Stimulated activated CD8-positive, alpha-beta memory T cell treated with anti-CD3 and anti-CD28 coated beads, Interleukin-4, amount 100 ng/mL, for 24 hours (primary cell): ENCODE results near the gene RBM28.

Experiments
- DNase-seq: peaks from one replicate; pipeline ENCODE4 v3.0.0-alpha.2; 2020; ENCODE audit warnings: low read depth

The RBM28 gene

DNA sequence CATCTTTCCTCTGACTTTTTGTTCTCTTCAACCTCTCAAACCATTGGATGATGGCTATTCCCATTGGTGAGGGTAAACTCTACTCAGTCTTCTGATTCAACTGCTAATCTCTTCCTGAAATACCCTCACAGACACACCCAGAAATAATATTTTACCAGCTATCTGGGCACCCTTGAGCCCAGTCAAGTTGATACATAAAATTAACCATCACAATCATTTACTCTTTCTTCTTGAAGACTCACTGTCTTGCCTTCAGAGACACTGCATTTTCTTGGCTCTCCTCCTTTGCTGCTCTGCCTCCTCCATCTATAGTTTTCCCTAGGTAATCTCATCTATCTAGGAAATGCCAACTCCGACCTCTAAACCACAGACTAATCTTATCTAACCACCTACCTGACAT lies 30.3 kb upstream of the RBM28 start:
- no peak for DNase-seq

DNA sequence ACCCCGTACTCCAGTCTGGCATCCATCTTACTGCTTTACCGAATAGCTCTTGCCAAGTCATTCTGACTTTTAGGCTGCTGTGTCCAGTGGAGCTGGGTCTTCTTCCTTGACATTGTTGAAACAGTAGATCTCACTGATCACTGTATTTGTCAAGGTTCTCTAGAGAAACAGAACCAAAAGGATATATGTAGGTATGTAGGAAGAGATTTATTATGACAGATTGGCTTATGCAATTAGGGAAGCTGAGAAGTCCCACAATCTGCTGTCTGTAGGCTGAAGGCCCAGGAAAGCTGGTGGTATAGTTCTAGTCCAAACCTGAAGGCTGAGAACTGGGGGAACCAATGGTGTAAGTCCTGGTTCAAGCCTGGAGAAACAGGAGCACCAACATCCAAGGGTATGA lies 29.9 kb upstream of the RBM28 start:
- DNase-seq = no peak

DNA sequence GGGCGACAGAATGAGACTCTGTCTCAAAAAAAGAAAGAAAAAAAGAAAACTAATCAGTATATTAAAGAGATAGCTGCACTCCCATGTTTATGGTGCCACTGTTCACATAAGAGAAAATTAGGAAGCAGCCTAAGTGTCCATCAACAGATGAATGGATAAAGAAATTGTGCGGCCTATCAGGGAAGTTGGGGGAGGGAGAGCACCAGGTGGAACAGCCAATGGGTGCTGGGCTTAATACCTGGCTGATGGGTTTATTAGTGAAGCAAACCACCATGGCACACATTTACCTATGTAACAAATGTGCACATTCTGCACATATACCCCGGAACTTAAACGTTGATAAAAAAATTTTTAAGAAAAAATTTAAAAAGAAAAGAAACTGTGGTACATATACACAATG lies 26.8 kb upstream of the RBM28 start:
- DNase-seq = no peak

DNA sequence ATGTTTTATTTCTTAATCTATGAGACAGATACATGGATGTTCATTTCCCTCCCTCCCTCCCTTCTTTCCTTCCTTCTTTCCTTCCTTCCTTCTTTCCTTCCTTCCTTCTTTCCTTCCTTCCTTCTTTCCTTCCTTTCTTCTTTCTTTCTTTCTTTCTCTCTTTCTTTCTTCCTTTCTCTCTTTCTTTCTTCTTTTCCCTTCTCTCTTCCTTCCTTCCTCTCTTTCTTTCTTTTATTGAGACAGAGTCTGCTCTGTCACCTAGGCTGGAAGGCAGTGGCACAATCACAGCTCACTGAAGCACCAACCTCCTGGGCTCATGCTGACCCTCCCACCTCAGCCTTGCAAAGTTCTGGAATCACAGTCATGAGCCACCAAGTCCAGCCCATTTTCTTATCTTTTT lies 23.3 kb upstream of the RBM28 start:
- DNase-seq = no peak

DNA sequence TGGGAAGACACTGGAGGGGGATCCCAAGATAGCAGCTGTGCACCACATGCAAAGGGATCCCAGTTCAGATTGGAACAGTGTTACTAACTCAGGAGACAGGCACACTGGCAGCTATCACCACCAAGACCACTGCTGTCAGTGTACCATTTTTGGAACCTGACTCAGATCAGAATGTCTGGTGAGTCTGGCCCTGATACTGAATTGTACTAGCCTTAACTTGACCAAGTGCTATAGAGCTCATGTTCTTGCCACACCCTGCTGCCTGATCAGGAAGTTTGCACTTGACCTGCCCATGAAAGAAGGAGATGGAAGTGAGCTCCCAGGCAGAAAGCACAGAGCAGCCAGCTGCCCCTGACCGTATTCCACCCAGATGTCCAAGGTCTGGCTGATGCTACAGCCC lies 22.6 kb upstream of the RBM28 start:
- no peak for DNase-seq

DNA sequence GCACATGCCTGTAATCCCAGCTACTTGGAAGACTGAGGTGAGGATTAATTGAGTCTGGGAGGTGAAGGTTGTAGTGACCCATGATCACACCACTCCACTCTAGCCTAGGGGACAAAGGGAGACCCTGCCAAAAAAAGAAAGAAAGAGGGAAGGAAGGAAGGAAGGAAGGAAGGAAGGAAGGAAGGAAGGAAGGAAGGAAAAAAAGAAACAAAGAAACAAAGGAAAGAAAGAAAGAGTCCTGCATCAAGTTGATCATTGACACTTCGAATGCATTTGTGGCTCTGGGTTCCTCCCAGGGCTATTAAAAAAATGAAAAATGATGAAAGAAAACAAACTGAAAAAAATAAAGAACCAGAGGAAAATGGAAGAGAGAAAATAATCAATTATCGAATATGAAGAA lies 21.7 kb upstream of the RBM28 start:
- DNase-seq = no peak

DNA sequence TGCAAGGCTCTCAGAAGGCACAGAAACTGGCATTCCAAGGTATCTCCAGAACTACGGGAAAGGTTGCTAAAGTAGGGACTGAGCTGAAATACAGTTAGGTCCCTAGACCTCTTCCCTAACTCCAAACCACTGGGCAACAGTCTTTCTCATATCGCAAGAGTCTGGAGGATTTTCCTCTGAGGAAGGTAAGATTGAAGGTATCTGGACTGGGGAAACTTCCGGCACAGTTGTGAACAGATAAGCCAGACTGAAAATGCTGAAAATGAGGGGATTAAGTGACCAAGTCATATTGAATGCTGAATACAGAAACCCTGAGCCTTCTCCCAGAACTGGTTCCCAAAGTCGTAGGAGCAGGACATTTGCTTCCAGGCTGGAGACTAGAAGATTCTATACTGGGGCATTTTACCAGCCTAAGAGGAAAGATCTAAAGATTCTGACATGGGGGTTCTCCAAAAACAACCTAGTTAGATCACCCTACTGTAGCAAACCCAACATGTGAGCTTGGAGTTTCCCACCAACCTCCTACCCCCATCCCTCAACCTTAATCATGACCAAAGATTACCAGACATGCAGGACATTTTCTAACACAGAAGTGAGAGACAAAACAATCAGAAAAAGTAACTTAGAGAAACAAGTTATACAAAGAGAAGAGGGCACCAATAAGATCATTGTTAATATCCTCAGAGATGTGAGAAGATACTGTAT lies 20.6 kb upstream of the RBM28 start:
- DNase-seq = no peak

DNA sequence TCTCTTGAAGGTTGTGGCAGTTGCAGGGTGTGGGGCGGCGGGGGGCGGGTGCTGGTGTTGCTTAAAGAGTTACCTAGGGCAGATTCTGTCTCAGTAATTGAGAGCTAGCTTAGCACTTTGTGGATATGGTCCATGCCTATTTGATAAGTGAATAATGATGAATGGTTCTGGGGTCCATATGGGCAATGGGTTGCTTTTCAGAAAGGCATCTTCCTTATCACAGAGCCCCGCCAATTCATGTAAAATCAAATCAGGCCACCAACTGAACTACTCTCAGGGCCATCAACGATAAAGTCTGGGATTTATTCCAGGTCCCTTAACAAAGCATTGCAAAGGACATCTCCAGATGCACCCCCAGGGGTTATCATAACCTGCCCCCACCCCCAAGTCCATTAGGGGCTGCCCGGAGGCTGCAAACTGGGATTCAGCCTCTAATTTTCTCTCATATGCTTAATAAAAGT lies 19.6 kb upstream of the RBM28 start:
- no peak for DNase-seq

DNA sequence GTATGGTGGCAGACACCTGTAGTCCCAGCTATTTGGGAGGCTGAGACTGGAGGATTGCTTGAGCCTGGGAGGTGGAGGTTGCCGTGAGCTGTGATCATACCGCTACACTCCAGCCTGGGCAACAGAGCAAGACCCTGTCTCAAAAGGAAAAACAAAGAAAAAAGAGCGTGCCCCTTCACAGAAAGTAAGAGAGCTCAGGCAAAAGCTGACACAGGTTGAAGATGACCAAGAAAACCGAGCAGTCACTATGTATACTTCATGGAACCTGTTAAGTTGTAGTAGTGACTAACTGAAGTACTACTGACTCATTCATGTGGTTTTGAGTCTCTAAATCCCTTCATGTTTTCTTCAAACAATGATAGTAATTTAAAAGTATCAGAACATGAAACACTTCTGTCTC lies 19.0 kb upstream of the RBM28 start:
- no peak for DNase-seq

DNA sequence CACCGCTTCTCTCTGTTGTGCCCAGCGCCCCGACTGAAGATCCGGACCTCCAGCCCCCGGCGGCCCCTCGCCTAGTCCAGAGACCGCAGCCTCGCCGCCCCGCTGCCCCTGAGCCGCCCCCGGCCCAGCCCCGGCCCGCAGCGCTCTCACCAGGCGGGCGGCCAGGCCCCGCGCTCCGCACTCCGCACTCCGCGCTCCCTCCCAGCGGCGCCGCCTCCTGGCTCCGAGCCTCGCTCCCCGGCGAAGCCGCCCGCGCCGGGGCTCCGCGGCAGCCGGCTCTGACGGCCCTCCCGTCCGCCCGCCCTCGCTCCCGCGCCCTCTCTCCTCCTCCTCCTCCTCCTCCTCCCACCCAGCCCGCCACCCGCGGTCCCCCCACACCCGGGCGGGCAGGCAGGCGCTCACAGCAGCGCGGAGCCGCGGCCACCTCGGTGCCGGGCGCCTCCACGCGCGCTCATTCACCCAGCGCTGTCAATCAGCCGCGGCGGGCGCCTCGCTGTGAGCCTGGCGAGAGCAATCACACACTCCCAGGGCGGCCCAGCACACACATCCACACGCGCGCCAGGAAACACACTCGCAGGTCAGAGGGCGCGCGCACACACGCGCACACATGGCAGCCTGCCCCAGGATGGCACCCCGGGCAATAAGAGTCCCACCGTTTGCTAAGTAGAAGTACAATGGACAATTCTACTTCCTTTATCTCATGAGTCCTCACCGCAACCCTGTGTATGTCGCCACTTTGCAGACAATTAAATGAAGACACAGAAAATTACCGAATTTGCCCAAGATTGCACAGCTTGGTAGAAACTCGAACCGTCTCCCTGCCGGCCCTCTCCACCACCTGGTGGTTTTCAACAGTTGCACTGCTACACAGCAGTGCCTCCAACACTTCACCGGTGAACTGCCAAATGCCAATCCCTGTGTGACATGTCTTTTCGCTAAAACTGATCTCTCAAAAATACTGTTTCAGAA lies 18.0 kb upstream of the RBM28 start, which contains the start of gene PRRT4:
Gene PRRT4, minus strand, starts transcription at position 280 of the 969 bp plus-strand sequence.
- no peak for DNase-seq

DNA sequence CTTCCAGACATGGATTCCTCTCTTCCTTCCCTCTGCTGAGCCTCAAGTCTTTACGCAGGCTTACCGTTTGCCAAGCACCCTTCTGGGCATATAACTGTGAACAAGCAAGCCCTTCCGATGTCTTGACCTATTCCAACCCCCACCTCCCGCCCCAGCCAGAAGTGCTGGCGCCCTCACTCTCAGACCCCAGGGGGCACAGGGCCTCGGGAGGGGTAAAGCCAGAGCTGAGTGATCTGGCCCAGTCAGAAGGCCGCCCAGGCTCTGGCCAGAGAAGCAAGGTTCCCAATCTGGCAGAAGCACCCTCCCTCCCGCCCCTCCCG lies 16.6 kb upstream of the RBM28 start:
- no peak for DNase-seq

DNA sequence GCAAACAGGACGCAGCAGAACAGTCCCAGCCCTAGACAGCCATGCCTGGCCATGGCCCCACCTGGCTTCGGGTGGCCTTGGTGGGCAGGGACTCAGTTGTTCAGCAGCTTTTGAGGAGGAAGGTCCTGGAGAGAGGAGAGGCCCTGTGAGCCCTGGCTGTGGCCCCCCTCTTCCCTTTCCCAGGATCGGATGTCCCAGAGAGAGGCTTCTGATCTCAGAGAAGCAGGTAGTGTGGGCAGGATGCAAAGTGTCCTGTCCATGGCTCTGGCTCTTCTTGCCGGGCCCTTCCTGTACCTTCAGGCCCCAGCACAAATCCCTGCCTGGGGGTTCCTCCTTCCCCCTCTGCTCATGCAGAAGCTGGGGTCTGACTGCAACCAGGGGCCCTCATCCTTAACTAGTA lies 16.2 kb upstream of the RBM28 start:
- DNase-seq = no peak

DNA sequence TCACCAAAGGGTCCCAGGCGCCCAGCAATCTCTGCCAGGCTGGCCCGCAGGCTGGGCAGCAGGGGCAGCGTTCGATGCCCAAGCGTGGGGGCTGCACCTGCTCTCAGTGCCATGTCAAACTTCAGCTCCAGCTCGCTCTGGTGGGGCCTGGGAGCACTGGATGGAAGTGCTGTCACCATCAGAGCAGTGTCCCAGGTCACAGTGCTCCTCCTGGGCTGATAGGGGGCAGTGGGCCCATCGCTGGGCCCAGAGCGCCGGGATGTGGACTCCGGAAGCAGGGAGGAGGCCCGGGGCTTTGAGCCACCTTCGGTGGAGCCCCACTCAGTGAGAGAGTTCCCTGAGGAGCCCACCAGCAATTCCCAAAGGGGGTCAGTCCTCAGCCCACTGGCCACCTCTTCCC lies 15.6 kb upstream of the RBM28 start:
- DNase-seq = no peak

DNA sequence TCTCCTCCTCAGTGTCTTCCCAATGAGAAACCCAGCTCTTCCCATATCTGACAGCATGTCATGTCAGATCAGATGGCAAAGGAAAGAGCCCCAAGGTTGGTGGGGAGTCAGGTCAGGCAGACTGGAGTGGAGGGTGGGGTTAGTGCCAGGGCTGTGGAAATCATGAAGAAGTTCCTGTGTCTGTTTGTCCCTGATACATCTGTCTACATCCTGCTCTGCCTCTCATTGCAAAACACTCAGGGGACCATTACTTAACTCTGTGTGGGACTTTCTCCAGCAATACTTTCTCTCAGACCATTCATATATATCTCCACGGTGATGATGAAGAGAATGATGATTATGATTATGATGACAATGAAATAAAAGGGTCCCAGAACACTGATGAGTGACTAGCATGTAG lies 14.5 kb upstream of the RBM28 start:
- DNase-seq = no peak

DNA sequence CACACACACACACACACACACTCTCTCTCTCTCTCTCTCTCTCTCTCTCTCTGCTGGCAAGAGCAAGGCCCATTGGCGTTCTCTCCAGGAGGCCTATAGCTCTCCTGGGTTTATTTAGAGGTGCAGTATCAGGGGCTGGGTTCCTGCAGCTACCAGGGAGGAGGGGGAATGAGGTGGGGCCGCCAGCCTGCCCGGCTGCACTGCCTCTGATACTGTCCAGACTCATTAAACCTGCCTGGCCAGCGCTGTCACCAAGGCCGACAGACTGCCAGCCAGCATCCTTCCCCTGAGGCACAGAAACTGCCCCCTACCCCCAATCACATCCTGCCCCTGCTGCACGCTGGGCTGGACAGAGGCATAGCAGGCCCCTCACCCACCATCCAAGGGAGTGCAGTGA lies 13.5 kb upstream of the RBM28 start:
- no peak for DNase-seq

DNA sequence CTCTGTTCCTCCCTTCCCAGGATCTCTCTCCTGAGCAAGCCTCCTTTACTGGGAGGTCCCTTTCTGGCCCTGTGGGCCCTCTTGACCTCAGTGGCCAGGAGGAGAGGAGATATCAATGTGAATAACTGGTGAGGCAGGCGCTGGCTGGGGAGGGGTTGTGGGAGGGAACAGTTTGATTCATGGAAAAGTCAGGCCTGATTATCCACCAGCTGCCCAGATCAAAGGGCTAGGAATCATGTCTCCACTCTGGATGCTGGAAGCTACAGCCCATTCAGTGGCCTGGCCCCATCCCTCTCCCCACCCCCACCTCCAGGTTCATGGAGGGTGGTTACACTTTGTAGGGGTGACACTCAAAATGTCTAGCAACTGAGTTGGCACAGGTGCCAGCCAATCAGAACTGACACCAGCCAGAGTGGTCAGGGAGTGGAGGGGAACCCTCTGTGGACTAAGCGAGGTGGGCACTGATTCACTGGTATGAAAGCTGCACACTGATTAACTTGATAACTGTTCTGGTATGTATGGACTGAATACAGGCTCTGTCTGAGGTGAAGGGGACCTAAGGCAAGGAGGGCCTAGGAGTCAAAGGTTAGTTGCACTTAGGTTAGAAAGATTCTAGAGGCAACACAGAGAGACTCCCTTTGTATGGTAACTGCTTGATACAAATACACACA lies 13.0 kb upstream of the RBM28 start:
- no peak for DNase-seq

DNA sequence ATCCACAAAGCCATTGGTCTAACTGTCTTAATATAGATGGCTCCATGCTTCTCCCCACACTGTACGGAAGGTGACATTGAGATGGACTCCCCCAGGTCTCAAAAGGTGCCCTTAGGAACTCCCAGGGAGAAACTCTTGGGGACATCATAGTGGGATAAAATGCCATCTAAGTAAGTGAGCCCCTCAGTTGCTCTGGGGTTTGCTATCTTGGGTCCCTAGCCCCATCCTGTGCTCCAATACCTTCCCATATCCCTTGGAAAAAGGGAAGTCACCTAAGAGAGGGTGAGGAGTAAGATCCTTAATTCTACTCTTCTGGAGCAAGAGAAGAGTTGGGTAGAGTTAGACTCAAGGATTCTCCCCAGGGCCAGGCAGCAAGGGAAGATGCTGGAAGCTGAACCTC lies 9.9 kb upstream of the RBM28 start:
- DNase-seq = no peak

DNA sequence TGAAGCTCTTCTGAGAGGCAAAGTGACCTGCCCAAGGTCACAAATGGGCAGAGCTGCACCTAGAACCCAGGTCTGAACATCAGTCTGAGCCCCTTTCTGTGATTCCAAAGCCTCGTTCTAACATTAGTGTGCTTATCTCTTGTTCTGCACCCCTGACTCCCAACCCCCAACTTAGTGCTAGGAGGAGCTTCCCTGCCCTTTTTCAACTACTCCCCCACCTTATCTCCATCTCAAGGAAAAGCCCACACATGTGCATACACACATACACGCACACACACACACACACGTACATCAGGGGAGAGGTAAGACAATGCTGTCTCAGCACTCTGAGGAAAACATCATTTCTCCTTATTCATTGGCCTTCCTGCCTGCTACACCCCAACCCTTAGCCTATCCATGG lies 9.5 kb upstream of the RBM28 start:
- no peak for DNase-seq

DNA sequence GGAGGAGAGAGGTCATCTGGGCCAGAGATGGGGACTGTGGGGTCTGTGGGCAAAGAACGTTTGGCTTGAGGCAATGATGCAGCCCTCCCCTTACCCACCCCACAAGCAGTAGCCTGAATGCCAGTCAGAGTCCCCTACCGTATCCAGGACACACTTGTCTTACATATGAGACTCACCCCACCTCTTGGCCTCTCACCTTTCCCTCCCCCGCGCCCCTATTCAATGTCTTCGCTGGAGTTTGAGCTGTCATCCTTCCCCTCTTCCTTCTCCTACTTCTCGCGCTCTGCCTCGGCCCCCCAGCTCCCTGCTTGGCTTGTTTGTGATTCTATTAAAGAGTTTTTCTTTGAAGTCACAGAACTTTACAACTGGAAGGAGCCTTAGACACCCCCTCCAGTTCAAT lies 8.9 kb upstream of the RBM28 start:
- no peak for DNase-seq

DNA sequence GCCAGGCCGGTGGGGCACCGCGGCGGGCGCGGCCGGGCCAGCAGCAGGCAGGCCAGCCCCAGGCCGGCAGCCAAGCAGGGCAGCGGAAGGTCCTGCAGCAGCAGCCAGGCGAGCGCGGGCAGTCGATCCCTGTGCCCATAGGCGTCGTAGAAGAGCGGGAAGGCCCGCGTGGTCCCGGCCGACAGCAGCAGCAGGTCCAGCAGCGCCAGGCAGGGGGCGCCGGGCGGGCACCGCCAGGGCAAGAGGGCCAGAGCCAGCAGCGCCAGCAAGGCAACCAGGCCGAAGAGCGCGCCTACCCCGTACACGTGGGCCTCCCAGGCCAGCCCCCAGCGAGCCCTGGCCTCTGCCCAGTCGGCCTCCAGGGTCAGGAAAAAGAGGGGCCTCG lies 8.4 kb upstream of the RBM28 start:
- DNase-seq = no peak

DNA sequence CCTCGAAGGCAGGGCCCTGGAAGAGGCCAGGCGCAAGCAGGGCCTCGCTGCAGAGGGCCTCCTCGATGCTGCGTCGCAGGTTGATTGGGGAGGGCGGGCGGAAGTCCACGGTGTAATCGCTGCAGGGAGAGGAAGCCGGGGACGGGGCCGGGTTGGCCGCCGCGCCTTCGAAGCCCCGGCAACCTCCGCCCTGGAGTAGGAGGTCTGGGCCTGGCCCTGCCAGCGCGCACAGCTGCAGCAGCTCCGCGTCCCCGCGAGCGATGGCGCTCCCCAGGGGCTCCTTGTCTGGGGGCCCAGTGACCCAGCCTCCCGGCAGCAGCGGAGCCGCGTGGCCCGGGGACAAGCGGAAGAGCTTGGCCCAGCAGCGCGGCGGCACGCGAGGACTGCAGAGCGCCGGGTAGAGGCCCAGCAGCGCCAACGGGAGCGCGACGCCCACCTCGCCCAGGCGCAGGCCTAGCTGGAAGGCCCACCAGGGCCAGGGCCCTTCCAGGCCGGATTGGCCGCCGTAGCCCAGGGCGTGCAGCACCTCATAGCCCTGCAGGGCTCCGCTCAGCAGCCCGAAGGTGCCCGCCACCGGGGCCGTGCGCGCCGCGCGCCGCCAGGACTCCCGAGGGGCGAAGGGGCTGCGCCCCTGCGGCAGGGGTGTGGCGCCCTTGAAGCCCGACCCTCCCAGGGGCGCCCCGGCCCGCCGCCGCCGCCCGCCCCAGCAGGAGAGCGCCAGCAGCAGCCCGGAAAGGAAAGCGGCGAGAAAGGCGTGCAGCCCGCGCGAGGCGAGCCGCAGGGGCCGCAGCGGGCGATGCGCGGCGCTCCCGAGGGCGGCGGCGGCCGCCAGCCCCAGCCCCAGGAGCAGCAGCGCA lies 7.8 kb upstream of the RBM28 start:
- DNase-seq = no peak

DNA sequence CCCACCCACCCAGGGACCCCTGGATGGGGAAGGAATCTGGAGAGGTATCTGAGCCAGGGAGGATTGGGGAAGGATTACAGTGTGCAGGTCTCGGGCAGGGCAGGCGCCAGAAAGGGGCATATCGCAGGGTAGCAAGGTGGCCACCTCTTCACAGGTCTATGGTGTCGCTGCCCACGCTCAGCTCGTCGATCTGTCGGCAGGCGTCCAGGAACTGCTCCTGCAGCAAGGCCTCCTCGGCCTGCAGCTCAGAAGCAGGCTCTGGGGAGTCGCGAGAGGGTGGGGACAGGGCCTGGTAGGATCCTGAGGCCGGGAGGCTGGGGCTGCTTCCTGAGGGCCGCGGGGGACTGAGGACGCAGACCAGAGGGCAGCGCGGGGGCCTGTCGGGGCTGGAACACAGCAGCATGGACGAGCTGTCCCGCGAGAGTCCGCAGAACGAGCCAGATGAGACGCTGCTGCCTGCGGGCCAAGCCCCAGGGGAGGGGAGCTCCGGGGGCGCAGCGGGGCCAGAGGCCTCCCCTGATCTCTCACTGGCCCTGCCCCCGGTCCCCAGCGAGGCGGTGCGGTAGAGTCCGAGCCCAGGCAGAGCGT lies 7.1 kb upstream of the RBM28 start:
- DNase-seq = no peak
